GM21723 (cell line): Measurements from ENCODE around the gene STAT2.
"Not testable (repeated sequence)": the region's sequence is repeated elsewhere in the genome, so short reads cannot be mapped to it uniquely, and the experiment has no call there.

Experiments
- ATAC-seq: cut with Tn5 transposase; IDR thresholded peaks from one replicate; pipeline ENCODE4 v1.9.1; 2021; ENCODE audit warnings: mild to moderate bottlenecking, moderate library complexity; ENCODE audit not compliant: unreplicated experiment

The STAT2 gene

GRCh38 chr12:56332512-56333196 lies 27.3 kb downstream of the STAT2 start:
- ATAC-seq: no peak

GRCh38 chr12:56330936-56331490 lies 28.9 kb downstream of the STAT2 start:
- no peak for ATAC-seq

GRCh38 chr12:56326533-56326932 lies 33.4 kb downstream of the STAT2 start:
- ATAC-seq: no peak

GRCh38 chr12:56326126-56326525 lies 33.8 kb downstream of the STAT2 start:
- no peak for ATAC-seq

- ATAC-seq: no peak
These were observed 35.7 kb downstream of the STAT2 start for GRCh38 chr12:56324206-56324605.

- not testable (repeated sequence) for ATAC-seq
These were observed 38.3 kb downstream of the STAT2 start for GRCh38 chr12:56321610-56322009.

- ATAC-seq: no peak
These were observed 38.9 kb downstream of the STAT2 start for GRCh38 chr12:56321027-56321426.

- ATAC-seq: no peak
These were observed 42.2 kb downstream of the STAT2 start for GRCh38 chr12:56317675-56318074.

- ATAC-seq: peak; percentile 91
These were observed 44.1 kb downstream of the STAT2 start, which contains the start of gene CNPY2 for GRCh38 chr12:56315622-56316473. Gene CNPY2 (minus strand): TSS chr12:56315988. CDS start chr12:56315217, 771 bp downstream.

GRCh38 chr12:56315249-56315621 lies 44.7 kb downstream of the STAT2 start:
- ATAC-seq: no peak

GRCh38 chr12:56311003-56311402 lies 48.9 kb downstream of the STAT2 start:
- ATAC-seq: no peak

- ATAC-seq: no peak
These were observed 51.2 kb downstream of the STAT2 start for GRCh38 chr12:56308714-56309113.

- no peak for ATAC-seq
These were observed 52.5 kb downstream of the STAT2 start for GRCh38 chr12:56307221-56307965.

GRCh38 chr12:56304872-56305590 lies 54.9 kb downstream of the STAT2 start:
- ATAC-seq: no peak

- ATAC-seq: no peak
These were observed 55.6 kb downstream of the STAT2 start for GRCh38 chr12:56304276-56304675.

- ATAC-seq: no peak
These were observed 59.1 kb downstream of the STAT2 start for GRCh38 chr12:56300644-56301464.

GRCh38 chr12:56299853-56300643 lies 59.9 kb downstream of the STAT2 start, which contains the start of gene CS:
Gene CS (minus strand): TSS chr12:56300330. CDS start chr12:56300201, 129 bp downstream.
- ATAC-seq: peak; percentile 89

- ATAC-seq: no peak
These were observed 60.5 kb downstream of the STAT2 start for GRCh38 chr12:56299308-56299852.
